Smooth muscle cell (in vitro differentiated cells): ENCODE data around the gene KDM4F. TPM values are rescaled to one million over a fixed set of nuclear protein-coding genes. Genes with fewer than 3 reads are reported as not detected.
"Not testable (repeated sequence)": the region's sequence is repeated elsewhere in the genome, so short reads cannot be mapped to it uniquely, and the experiment has no call there.

Source experiments
- DNase-seq: peaks from one replicate; lab custom pipeline; 2025; ENCODE audit not compliant: unreplicated experiment; lab: John Stamatoyannopoulos, UW
- H2AFZ ChIP-seq: fragments of 200-600 bp; sonication (generic); 2 replicates; pipeline ENCODE4 v1.6.0; 2016; ENCODE audit warnings: antibody characterized with exemption, low read depth, mild to moderate bottlenecking
- H3F3A ChIP-seq: fragments of 200-600 bp; sonication (generic); 2 replicates; pipeline ENCODE4 v1.6.0; 2017; ENCODE audit warnings: antibody characterized with exemption, low read depth
- H3K27ac ChIP-seq: fragments of 200-600 bp; sonication (generic); 2 replicates; pipeline ENCODE4 v1.5.1; 2016; ENCODE audit warnings: low read depth, mild to moderate bottlenecking
- H3K27me3 ChIP-seq: fragments of 200-600 bp; sonication (generic); 2 replicates; pipeline ENCODE4 v1.6.1; 2016; ENCODE audit warnings: low read depth, mild to moderate bottlenecking
- H3K36me3 ChIP-seq: fragments of 200-600 bp; sonication (generic); 2 replicates; pipeline ENCODE4 v1.5.1; 2016; ENCODE audit warnings: low read depth
- H3K4me1 ChIP-seq: fragments of 200-600 bp; sonication (generic); 2 replicates; pipeline ENCODE4 v1.5.1; 2016; ENCODE audit warnings: low read depth
- H3K4me2 ChIP-seq: fragments of 200-600 bp; sonication (generic); 2 replicates; pipeline ENCODE4 v1.6.0; 2016; ENCODE audit warnings: mild to moderate bottlenecking
- H3K4me3 ChIP-seq: fragments of 200-600 bp; sonication (generic); 2 replicates; pipeline ENCODE4 v1.5.1; 2016; ENCODE audit warnings: mild to moderate bottlenecking
- H3K79me2 ChIP-seq: fragments of 200-600 bp; sonication (generic); 2 replicates; pipeline ENCODE4 v1.6.0; 2016; ENCODE audit warnings: low read depth, mild to moderate bottlenecking
- H3K9ac ChIP-seq: fragments of 200-600 bp; sonication (generic); 2 replicates; pipeline ENCODE4 v1.6.0; 2016; ENCODE audit warnings: low read depth
- H3K9me3 ChIP-seq: fragments of 200-600 bp; sonication (generic); replicated peaks from 2 replicates; pipeline ENCODE4 v1.5.1; 2016; ENCODE audit warnings: low read depth
- H4K20me1 ChIP-seq: fragments of 200-600 bp; sonication (generic); 2 replicates; pipeline ENCODE4 v1.6.0; 2016; ENCODE audit warnings: low read depth
- WGBS: methylation state at CpG from one replicate; pipeline ENCODE4 v1.1.7; 2016; ENCODE audit warnings: low lambda C conversion rate; 5-methylcytosine and 5-hydroxymethylcytosine counted together
- polyA plus RNA-seq: library from polyadenylated mRNA; unstranded; fragments of >200 nt; fragmentation: Nextera tagmentation; extraction: Ambion mirVana; gene quantifications from 2 replicates; pipeline ENCODE4 v1.2.1, GENCODE V29; 2016
- total RNA-seq: library from RNA; depleted of rRNA; stranded (reverse); fragments of >200 nt; gene quantifications from 2 replicates; pipeline ENCODE4 v1.2.3, GENCODE V29; 2014
- TF ChIP-seq, protein P1 (sequence below): fragments of 200-600 bp; sonication (generic); IDR thresholded peaks from 2 replicates; pipeline ENCODE4 v1.5.1; 2017; ENCODE audit warnings: borderline replicate concordance, mild to moderate bottlenecking, antibody characterized with exemption; ENCODE audit not compliant: insufficient read depth, poor library complexity, severe bottlenecking

Gene KDM4F
- total and polyA plus RNA-seq, 2 experiments from 2014 or later: not detected

DNA sequence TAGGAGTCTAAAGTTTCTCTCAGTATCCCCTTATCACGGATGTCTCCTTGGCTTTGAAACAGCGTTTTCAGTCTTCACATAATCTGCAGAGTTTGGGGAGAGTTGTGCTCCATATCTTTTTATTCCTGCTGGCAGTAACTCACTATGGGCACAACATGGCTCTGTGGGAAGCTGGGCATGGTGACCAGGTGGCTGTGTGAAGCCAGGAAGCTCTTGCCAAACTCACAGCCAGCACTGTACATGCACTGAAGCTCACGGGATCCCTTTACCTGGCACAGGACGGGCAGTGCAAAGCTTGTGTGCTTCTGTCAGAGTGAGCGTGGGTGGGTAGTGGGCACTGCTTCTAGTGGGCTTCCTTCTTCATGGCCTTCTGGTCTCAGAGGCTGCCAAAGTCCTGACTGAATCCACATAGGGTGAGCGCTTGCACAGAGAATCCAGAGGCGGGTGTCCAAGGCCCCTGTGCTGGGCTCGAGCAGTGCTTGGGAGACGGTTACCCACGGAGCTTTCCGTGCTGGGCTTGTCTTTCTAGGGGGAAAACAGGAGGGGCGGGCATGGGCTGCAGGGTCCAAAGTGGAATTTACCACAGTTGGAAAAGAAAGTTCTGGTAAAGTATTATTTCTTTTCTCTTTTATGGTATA, 34.9 kb upstream of the KDM4F start:
- TF ChIP-seq, protein P1, sequence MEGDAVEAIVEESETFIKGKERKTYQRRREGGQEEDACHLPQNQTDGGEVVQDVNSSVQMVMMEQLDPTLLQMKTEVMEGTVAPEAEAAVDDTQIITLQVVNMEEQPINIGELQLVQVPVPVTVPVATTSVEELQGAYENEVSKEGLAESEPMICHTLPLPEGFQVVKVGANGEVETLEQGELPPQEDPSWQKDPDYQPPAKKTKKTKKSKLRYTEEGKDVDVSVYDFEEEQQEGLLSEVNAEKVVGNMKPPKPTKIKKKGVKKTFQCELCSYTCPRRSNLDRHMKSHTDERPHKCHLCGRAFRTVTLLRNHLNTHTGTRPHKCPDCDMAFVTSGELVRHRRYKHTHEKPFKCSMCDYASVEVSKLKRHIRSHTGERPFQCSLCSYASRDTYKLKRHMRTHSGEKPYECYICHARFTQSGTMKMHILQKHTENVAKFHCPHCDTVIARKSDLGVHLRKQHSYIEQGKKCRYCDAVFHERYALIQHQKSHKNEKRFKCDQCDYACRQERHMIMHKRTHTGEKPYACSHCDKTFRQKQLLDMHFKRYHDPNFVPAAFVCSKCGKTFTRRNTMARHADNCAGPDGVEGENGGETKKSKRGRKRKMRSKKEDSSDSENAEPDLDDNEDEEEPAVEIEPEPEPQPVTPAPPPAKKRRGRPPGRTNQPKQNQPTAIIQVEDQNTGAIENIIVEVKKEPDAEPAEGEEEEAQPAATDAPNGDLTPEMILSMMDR: no peak
- no peaks in the 10 kb centered on the region for H3K27me3 ChIP-seq

GRCh38 chr11:95016139-95016538, 33.1 kb upstream of the KDM4F start:
- Histone ChIP-seq H4K20me1 (no peaks in the 10 kb centered on the region), H3K79me2 (no peaks in the 10 kb centered on the region), H3F3A (no peaks in the 10 kb centered on the region), H3K4me3 (no peak overlapping the region), H3K4me1 (no peaks in the 10 kb centered on the region), H3K36me3 (no peaks in the 10 kb centered on the region), H3K9ac (no peak overlapping the region), H2AFZ (peak overlapping the region; percentile 45), H3K4me2 (no peak overlapping the region), H3K27ac (no peak overlapping the region), H3K27me3 (no peaks in the 10 kb centered on the region), H3K9me3 (no peaks in the 10 kb centered on the region)
- WGBS: 9% methylated on average over 2 of the region's 2 CpGs
- TF ChIP-seq, protein P1: no peak
- DNase-seq: no peak

More for the DNA sequence above, 34.9 kb upstream of the KDM4F start:
- no peak overlapping the region for H2AFZ ChIP-seq
- H3K9me3 ChIP-seq: no peaks in the 10 kb centered on the region
- 93% methylated on average over 12 of the region's 12 CpGs for WGBS
- no peaks in the 10 kb centered on the region for H3K36me3 ChIP-seq
- no peaks in the 10 kb centered on the region for H4K20me1 ChIP-seq
- no peaks in the 10 kb centered on the region for H3K4me1 ChIP-seq
- no peaks in the 10 kb centered on the region for H3K79me2 ChIP-seq
- H3F3A ChIP-seq: no peaks in the 10 kb centered on the region
- no peak overlapping the region for H3K4me2 ChIP-seq
- DNase-seq: no peak
- H3K4me3 ChIP-seq: no peak overlapping the region
- no peak overlapping the region for H3K9ac ChIP-seq
- no peak overlapping the region for H3K27ac ChIP-seq

GRCh38 chr11:95021468-95021867, 27.8 kb upstream of the KDM4F start:
- WGBS: 81% methylated on average over 5 of the region's 5 CpGs
- H3K4me2 ChIP-seq, DNase-seq, H3K4me1 ChIP-seq, H3K27me3 ChIP-seq, H3K79me2 ChIP-seq, H3K36me3 ChIP-seq, H3K9me3 ChIP-seq, H2AFZ ChIP-seq, H3K9ac ChIP-seq, H4K20me1 ChIP-seq, H3K27ac ChIP-seq, H3K4me3 ChIP-seq, H3F3A ChIP-seq: not testable (repeated sequence)

GRCh38 chr11:95024958-95025357, 24.3 kb upstream of the KDM4F start, which contains the start of gene KDM4E:
Gene KDM4E, plus strand, starts transcription at chr11:95025258. Its CDS starts 300 bp downstream, at chr11:95025558.
- H3K27ac ChIP-seq: no peak within 1 kb of the TSS
- no peaks in the 10 kb centered on the region for H3K9me3 ChIP-seq
- no peaks in the 10 kb centered on the region for H3K36me3 ChIP-seq
- no peak for DNase-seq
- no peaks in the 10 kb centered on the region for H3K27me3 ChIP-seq
- no peak within 1 kb of the TSS for H2AFZ ChIP-seq
- WGBS: 91% methylated on average over 1 of the region's 1 CpG
- no peak within 1 kb of the TSS for H3K4me2 ChIP-seq
- H3K4me1 ChIP-seq: no peaks in the 10 kb centered on the region
- TF ChIP-seq, protein P1: no peak
- H3K9ac ChIP-seq: no peak within 1 kb of the TSS
- no peaks in the 10 kb centered on the region for H3K79me2 ChIP-seq
- H3K4me3 ChIP-seq: no peak within 1 kb of the TSS
- H3F3A ChIP-seq: no peaks in the 10 kb centered on the region
- no peaks in the 10 kb centered on the region for H4K20me1 ChIP-seq

GRCh38 chr11:95025594-95025993, 23.6 kb upstream of the KDM4F start:
- WGBS: 93% methylated on average over 7 of the region's 9 CpGs
- not testable (repeated sequence) for H2AFZ ChIP-seq, H3K9ac ChIP-seq, H3K4me1 ChIP-seq, H3K27ac ChIP-seq, DNase-seq, H3F3A ChIP-seq, H3K4me3 ChIP-seq, H3K79me2 ChIP-seq, H3K36me3 ChIP-seq, H3K9me3 ChIP-seq, H4K20me1 ChIP-seq, H3K27me3 ChIP-seq, H3K4me2 ChIP-seq
